NCI-H2196 (cell line): ENCODE measurements around the gene GFY.

ENCODE experiments used
- DNase-seq: peaks from one replicate; lab custom pipeline; 2025; ENCODE audit not compliant: unreplicated experiment; lab: John Stamatoyannopoulos, UW

The GFY gene

GRCh38 chr19:49407482-49408015 is 17.6 kb upstream of the GFY start:
- no peak for DNase-seq

DNA sequence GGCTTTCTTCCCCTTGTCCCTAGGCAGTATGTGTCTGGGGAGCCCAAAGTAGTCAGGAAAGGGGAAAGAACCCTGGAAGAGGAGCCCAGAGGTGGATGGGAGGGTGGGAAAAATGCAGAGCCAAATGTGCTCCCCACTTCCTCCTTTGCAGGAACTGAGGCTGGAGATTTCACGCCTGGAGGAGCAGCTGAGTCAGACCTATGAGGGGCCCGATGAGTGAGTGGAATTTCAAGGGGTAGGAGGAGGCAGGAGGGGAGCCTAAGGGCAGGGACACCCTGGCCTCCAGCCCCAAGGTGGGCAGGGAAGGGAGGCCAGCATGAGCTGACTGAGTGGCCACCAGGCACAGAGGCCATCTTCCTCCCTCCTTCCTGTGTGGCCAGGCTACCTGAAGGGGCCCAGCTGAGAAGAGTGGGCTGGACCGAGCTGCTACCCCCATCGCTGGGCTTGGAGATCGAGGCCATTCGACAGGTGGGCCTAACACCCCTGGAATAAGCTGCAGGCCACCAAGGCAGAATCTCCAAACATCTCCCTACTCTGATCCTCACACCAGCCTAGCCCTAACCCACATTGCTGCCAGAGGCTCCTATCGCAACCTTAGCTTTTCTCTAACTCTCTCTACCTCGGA is 16.3 kb upstream of the GFY start:
- DNase-seq: no peak

- peak; percentile 11 for DNase-seq
Observed at GRCh38 chr19:49409441-49410029, 15.7 kb upstream of the GFY start.

DNA sequence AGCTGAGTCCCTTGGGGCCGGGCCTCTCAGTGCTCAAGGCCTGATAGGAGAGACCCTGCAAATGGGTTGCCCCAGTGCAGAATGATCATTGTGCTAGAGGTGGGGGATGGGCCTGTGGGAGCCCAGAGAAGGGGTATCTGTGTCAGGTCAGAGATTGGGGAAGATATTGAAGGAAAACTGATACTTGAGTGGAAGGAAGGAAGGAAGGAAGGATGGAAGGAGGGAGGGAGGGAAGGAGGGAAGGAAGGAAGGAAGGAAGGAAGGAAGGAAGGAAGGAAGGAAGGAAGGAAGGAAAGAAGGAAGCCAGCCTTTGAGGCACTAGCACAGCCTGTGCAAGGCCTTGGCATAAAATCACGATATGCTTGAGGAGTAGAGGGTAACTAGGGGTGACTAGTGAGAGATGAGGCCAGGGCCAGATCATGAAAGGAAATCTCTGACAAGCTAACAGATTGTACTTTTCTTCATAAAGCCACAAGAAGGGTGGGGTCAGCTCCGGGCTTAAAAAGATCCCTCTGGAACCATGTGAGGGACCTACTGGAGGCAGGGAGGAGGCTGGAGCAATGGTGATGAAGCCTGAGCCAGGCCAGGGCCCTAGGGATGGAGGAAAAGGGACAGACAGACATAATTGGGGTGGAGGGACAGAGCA is 13.4 kb upstream of the GFY start:
- DNase-seq: no peak

GRCh38 chr19:49413348-49413747 is 11.8 kb upstream of the GFY start:
- DNase-seq: no peak

DNA sequence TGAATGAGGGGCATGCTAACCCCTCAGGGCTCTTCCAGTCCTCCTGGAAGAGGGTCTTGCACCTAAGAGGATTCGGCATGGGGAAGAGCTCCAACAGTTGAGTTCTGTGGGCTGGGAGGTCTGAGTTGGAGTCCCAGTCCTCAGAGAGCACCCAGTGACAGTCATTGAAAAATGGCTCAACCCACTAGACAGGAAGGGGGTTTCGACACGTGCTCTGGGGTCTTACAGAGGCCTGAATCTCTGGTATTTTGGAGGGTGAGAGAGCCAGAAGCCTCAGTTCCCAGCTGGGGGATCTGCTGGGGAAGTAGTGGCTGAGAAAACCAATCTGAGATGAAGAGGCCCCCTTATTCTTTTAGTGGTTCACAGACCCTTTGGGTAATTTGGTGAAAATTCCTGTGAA is 10.9 kb upstream of the GFY start:
- no peak for DNase-seq

GRCh38 chr19:49415102-49415809 is 9.9 kb upstream of the GFY start:
- no peak for DNase-seq

DNA sequence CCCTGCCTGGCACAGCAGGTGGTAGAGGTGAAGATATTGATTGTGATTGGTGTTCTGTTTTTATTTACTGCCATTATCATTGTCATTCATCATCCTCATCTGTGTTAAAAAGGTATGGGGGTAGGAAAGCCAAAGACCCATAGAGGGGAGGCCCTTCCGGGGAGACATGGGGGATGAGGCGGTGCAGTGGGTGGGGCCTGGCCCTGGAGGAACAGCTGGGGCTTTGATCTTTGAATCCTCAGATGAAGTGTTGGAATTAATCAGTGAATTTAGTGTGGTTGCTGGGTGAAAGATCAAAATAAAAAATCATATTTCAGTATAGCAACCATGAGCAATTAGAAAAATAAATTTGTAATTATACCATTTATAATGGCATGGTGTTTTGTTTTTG is 9.4 kb upstream of the GFY start:
- DNase-seq: no peak

DNA sequence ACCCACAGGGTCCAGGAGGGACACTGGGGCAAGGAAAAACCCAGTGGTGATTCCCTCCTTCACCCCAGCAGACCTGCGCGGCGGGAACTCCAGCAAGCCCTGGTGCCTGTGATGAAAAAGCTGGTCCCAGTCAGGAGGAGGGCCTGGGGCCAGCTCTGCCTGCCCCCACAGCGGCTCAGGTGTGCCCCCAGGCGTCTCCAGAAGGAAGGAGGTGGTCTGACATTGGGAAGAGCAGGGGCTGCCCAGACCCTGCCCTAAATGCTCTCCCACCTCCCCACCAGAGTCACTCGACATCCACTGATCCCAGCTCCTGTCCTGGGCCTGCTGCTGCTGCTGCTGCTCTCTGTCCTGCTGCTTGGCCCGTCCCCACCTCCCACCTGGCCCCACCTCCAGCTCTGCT is 8.1 kb upstream of the GFY start:
- DNase-seq: no peak

GRCh38 chr19:49418511-49418910 is 6.7 kb upstream of the GFY start:
- no peak for DNase-seq

- DNase-seq: no peak
Observed at GRCh38 chr19:49419173-49419572, 6.0 kb upstream of the GFY start.

GRCh38 chr19:49420227-49420626 is 5.0 kb upstream of the GFY start:
- no peak for DNase-seq

DNA sequence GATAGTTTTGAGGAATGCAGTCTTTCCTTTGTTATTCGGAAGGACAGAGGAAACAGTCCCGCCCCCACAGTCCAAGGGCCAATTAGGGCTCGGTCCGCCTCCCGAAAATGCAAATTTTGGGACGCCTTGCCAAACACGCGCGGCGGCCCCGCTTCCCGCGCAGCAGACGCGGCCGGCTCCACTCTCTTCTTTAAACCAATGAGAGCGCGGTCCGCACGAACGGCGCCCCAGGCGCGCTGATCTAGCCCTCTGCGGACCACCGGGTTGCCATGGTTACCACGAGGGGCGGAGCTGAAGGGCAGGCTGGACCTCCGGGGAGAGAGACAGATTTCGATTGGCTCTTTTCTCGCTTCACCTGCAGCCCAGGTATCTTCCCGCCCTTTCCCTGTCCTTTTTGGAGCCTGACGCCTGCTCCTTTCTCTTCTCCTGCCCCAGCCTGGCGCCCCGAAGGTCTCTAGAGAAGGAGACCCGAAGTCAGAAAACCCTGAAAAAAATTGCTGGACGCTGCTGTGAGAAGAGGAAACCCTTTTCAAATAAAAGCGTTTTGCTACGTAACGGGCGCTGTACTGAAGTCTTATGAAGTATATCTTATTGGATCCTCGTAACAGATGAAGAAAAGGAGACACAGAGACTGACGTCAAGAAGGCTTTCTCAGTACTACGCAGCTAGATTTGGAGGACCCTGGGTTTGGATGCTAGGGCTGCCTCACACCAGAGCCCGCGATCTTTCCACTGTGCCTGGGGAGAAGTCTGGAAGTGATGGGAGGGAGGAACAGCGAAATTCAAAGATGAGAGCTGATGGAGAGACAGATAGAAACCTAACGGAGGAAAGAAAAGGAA is 3.9 kb upstream of the GFY start:
- peak; percentile 94 for DNase-seq

GRCh38 chr19:49421878-49422202 is 3.3 kb upstream of the GFY start:
- DNase-seq: no peak

- peak; percentile 70 for DNase-seq
Observed at GRCh38 chr19:49422407-49423070, 2.6 kb upstream of the GFY start.

- no peak for DNase-seq
Observed at GRCh38 chr19:49423071-49423984, 1.9 kb upstream of the GFY start, which contains the start of gene PTH2. PTH2 (minus strand) TSS chr19:49423441; CDS start chr19:49423339, 102 bp downstream.

- no peak for DNase-seq
Observed at GRCh38 chr19:49423985-49424303, 1.2 kb upstream of the GFY start.

- peak; percentile 66 for DNase-seq
Observed at GRCh38 chr19:49425922-49426592, 869 bp downstream of the GFY start.

DNA sequence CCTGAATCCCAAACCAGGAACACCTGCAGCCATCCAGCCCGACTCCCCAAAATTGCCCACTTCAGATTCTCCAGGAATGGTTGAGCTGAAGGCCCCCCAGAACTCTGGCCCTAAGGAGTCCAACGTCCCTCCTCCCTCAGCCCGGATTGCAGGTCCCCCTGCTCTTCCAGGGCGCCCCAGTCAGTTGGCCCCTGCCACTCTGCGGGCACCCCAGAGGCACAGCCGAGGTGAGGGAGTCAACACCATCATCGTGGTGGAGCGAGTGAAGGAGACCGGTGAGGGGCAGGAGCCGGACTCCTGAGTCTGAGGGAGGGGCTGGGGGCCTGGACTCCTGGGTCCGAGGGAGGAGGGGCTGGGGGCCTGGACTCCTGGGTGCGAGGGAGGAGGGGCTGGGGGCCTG is 2.2 kb downstream of the GFY start:
- no peak for DNase-seq
